WTC11 (cell line): Measurements from ENCODE around the gene TRIM2. TPM values are rescaled to one million over a fixed set of nuclear protein-coding genes. Genes with fewer than 3 reads are reported as not detected.
A peak's percentile ranks its signal among the peaks of the same experiment; 100 is the strongest.

ENCODE experiments used
- ATAC-seq: fragments of 200-7000 bp; cut with Tn5 transposase; 2 replicates; pipeline ENCODE4 v1.10.0; 2021; ENCODE audit warnings: mild to moderate bottlenecking, moderate library complexity
- CTCF ChIA-PET: fragments of 300-600 bp; sonication (Branson Sonifier 250); formaldehyde crosslinking; loops from one replicate; lab custom pipeline; 2021; ENCODE audit warnings: antibody characterized with exemption; lab: Charles Lee
- POLR2A ChIA-PET: fragments of 350-600 bp; sonication (Branson Sonifier 250); formaldehyde crosslinking; loops from one replicate; lab custom pipeline; 2021; ENCODE audit warnings: antibody characterized with exemption; lab: Charles Lee
- DNase-seq: peaks from one replicate; pipeline ENCODE4 v3.0.0; 2021; ENCODE audit warnings: low spot score
- H3K27ac Mint-ChIP-seq: 2 replicates; pipeline ENCODE4 v1.8.0; 2021; ENCODE audit warnings: mixed read lengths
- H3K27me3 Mint-ChIP-seq: 2 replicates; pipeline ENCODE4 v1.8.0; 2021; ENCODE audit warnings: low read depth, mild to moderate bottlenecking, moderate library complexity, mixed read lengths
- H3K36me3 Mint-ChIP-seq: 2 replicates; pipeline ENCODE4 v1.8.0; 2021; ENCODE audit warnings: mixed read lengths
- H3K4me1 Mint-ChIP-seq: 2 replicates; pipeline ENCODE4 v1.8.0; 2022; ENCODE audit warnings: mixed read lengths
- H3K4me3 Mint-ChIP-seq: 2 replicates; pipeline ENCODE4 v1.8.0; 2021; ENCODE audit warnings: mild to moderate bottlenecking, moderate library complexity, mixed read lengths
- H3K9me3 Mint-ChIP-seq: 2 replicates; pipeline ENCODE4 v1.8.0; 2021; ENCODE audit warnings: mixed read lengths
- ATF1 ChIP-seq: sonication (generic); formaldehyde crosslinking; IDR thresholded peaks from 2 replicates; pipeline ENCODE4 v1.8.1; 2023; ENCODE audit warnings: mild to moderate bottlenecking, moderate library complexity, missing genetic modification reagents
- FOXP1 ChIP-seq: sonication (generic); formaldehyde crosslinking; IDR thresholded peaks from 2 replicates; pipeline ENCODE4 v1.8.0; 2022; ENCODE audit warnings: missing genetic modification reagents, mild to moderate bottlenecking, moderate library complexity, borderline replicate concordance
- GABPB1 ChIP-seq: sonication (generic); formaldehyde crosslinking; IDR thresholded peaks from 2 replicates; pipeline ENCODE4 v1.8.1; 2023; ENCODE audit warnings: mild to moderate bottlenecking, missing genetic modification reagents
- HMGA2 ChIP-seq: fragments of 250-450 bp; sonication (Bioruptor Pico); IDR thresholded peaks from 2 replicates; pipeline ENCODE4 v1.4.0; 2021; ENCODE audit warnings: mild to moderate bottlenecking, moderate library complexity
- JAZF1 ChIP-seq: fragments of 250-450 bp; sonication (Bioruptor Pico); IDR thresholded peaks from 2 replicates; pipeline ENCODE4 v1.9.0; 2021; ENCODE audit warnings: moderate library complexity, mild to moderate bottlenecking, inconsistent platforms
- MXD4 ChIP-seq: fragments of 250-450 bp; sonication (Bioruptor Pico); IDR thresholded peaks from 2 replicates; pipeline ENCODE4 v1.8.0; 2021; ENCODE audit warnings: mild to moderate bottlenecking, moderate library complexity, borderline replicate concordance
- NFATC4 ChIP-seq: fragments of 250-450 bp; sonication (Bioruptor Pico); IDR thresholded peaks from 2 replicates; pipeline ENCODE4 v1.9.0; 2021; ENCODE audit warnings: mild to moderate bottlenecking
- NFYB ChIP-seq: sonication (generic); formaldehyde crosslinking; conservative IDR thresholded peaks from 2 replicates; pipeline ENCODE4 v1.8.0; 2022; ENCODE audit warnings: low read depth, missing genetic modification reagents
- NR1H2 ChIP-seq: sonication (generic); formaldehyde crosslinking; IDR thresholded peaks from 2 replicates; pipeline ENCODE4 v1.9.0; 2021; ENCODE audit warnings: mild to moderate bottlenecking, moderate library complexity, missing genetic modification reagents
- NR3C1 ChIP-seq: sonication (generic); formaldehyde crosslinking; conservative IDR thresholded peaks from 2 replicates; pipeline ENCODE4 v1.8.1; 2023; ENCODE audit warnings: low read depth, mild to moderate bottlenecking, missing genetic modification reagents
- OVOL2 ChIP-seq: fragments of 250-450 bp; sonication (Bioruptor Pico); IDR thresholded peaks from 2 replicates; pipeline ENCODE4 v1.9.0; 2021; ENCODE audit warnings: mild to moderate bottlenecking, borderline replicate concordance
- PRRX2 ChIP-seq: fragments of 250-450 bp; sonication (Bioruptor Pico); IDR thresholded peaks from 2 replicates; pipeline ENCODE4 v1.8.0; 2021; ENCODE audit warnings: mild to moderate bottlenecking
- RELA ChIP-seq: sonication (generic); formaldehyde crosslinking; IDR thresholded peaks from 2 replicates; pipeline ENCODE4 v1.8.1; 2022; ENCODE audit warnings: missing genetic modification reagents, mild to moderate bottlenecking, borderline replicate concordance
- RORB ChIP-seq: fragments of 250-450 bp; sonication (Bioruptor Pico); IDR thresholded peaks from 2 replicates; pipeline ENCODE4 v1.9.0; 2021; ENCODE audit warnings: mild to moderate bottlenecking
- SMAD4 ChIP-seq: sonication (generic); formaldehyde crosslinking; IDR thresholded peaks from 2 replicates; pipeline ENCODE4 v1.8.0; 2022; ENCODE audit warnings: mild to moderate bottlenecking, missing genetic modification reagents
- SOX15 ChIP-seq: fragments of 250-450 bp; sonication (Bioruptor Pico); IDR thresholded peaks from 2 replicates; pipeline ENCODE4 v1.9.0; 2021; ENCODE audit warnings: mild to moderate bottlenecking
- TEAD1 ChIP-seq: sonication (generic); formaldehyde crosslinking; IDR thresholded peaks from 2 replicates; pipeline ENCODE4 v1.8.0; 2022; ENCODE audit warnings: mild to moderate bottlenecking, missing genetic modification reagents
- TP53 ChIP-seq: sonication (generic); formaldehyde crosslinking; IDR thresholded peaks from 2 replicates; pipeline ENCODE4 v1.8.1; 2023; ENCODE audit warnings: mild to moderate bottlenecking, missing genetic modification reagents
- ZNF317 ChIP-seq: sonication (generic); formaldehyde crosslinking; IDR thresholded peaks from 2 replicates; pipeline ENCODE4 v1.8.1; 2023; ENCODE audit warnings: low read depth, mild to moderate bottlenecking, moderate library complexity, missing genetic modification reagents, borderline replicate concordance
- total RNA-seq: library from RNA; stranded (reverse); gene quantifications from 3 replicates; pipeline ENCODE4 v1.2.3, GENCODE V29; 2021
- TF ChIP-seq, protein P1 (sequence below): fragments of 250-450 bp; sonication (Bioruptor Pico); IDR thresholded peaks from 2 replicates; pipeline ENCODE4 v1.9.0; 2021; ENCODE audit warnings: mild to moderate bottlenecking, borderline replicate concordance
- TF ChIP-seq, protein P2 (sequence below): sonication (generic); formaldehyde crosslinking; IDR thresholded peaks from 2 replicates; pipeline ENCODE4 v1.8.1; 2022; ENCODE audit warnings: low read depth, missing genetic modification reagents, borderline replicate concordance
- TF ChIP-seq, protein P3 (sequence below): sonication (generic); formaldehyde crosslinking; IDR thresholded peaks from 2 replicates; pipeline ENCODE4 v1.8.0; 2022; ENCODE audit warnings: mild to moderate bottlenecking, missing genetic modification reagents
- TF ChIP-seq, protein P4 (sequence below): fragments of 200-600 bp; IDR thresholded peaks from 2 replicates; pipeline ENCODE4 v1.8.0; 2022; ENCODE audit warnings: antibody characterized with exemption
- TF ChIP-seq, protein P5 (sequence below): fragments of 250-450 bp; sonication (Bioruptor Pico); IDR thresholded peaks from 2 replicates; pipeline ENCODE4 v1.9.0; 2021; ENCODE audit warnings: moderate library complexity, mild to moderate bottlenecking, inconsistent platforms, borderline replicate concordance
- TF ChIP-seq, protein P6 (sequence below): sonication (generic); formaldehyde crosslinking; conservative IDR thresholded peaks from 2 replicates; pipeline ENCODE4 v1.8.1; 2022; ENCODE audit warnings: mild to moderate bottlenecking, missing genetic modification reagents
- TF ChIP-seq, protein P7 (sequence below): fragments of 250-450 bp; sonication (Bioruptor Pico); IDR thresholded peaks from 2 replicates; pipeline ENCODE4 v1.8.0; 2021; ENCODE audit warnings: mild to moderate bottlenecking
- TF ChIP-seq, protein P8 (sequence below): sonication (generic); formaldehyde crosslinking; IDR thresholded peaks from 2 replicates; pipeline ENCODE4 v1.8.1; 2022; ENCODE audit warnings: missing genetic modification reagents, borderline replicate concordance

Gene TRIM2
- total RNA-seq, 1 experiment from 2014 or later, result 54.5 TPM

DNA sequence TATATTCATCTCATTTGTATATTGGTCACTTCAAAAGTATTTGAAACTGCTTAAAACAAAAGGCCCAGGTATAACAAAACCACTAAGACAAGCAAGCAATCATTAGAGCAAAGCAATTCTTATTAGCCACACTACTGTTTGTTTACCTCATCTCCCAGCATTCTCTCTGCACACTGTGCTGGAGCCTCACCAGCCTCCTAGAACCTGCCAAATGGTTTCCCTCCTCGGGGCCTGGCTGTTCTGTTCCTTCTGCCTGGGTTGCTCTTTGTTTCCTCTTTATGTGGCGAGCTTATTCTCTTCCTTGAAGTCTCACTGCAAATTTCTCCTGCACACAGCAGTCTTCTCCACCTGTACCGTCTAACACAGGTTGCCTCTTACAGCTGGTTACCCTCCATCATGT, 72.7 kb downstream of the TRIM2 start (continued):
- TF ChIP-seq, protein P1, sequence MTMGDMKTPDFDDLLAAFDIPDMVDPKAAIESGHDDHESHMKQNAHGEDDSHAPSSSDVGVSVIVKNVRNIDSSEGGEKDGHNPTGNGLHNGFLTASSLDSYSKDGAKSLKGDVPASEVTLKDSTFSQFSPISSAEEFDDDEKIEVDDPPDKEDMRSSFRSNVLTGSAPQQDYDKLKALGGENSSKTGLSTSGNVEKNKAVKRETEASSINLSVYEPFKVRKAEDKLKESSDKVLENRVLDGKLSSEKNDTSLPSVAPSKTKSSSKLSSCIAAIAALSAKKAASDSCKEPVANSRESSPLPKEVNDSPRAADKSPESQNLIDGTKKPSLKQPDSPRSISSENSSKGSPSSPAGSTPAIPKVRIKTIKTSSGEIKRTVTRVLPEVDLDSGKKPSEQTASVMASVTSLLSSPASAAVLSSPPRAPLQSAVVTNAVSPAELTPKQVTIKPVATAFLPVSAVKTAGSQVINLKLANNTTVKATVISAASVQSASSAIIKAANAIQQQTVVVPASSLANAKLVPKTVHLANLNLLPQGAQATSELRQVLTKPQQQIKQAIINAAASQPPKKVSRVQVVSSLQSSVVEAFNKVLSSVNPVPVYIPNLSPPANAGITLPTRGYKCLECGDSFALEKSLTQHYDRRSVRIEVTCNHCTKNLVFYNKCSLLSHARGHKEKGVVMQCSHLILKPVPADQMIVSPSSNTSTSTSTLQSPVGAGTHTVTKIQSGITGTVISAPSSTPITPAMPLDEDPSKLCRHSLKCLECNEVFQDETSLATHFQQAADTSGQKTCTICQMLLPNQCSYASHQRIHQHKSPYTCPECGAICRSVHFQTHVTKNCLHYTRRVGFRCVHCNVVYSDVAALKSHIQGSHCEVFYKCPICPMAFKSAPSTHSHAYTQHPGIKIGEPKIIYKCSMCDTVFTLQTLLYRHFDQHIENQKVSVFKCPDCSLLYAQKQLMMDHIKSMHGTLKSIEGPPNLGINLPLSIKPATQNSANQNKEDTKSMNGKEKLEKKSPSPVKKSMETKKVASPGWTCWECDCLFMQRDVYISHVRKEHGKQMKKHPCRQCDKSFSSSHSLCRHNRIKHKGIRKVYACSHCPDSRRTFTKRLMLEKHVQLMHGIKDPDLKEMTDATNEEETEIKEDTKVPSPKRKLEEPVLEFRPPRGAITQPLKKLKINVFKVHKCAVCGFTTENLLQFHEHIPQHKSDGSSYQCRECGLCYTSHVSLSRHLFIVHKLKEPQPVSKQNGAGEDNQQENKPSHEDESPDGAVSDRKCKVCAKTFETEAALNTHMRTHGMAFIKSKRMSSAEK (CRISPR knock-in tag), result no peak
- TF ChIP-seq NR1H2 (CRISPR knock-in tag) (no peak), NFATC4 (no peak), OVOL2 (CRISPR knock-in tag) (no peak), PRRX2 (CRISPR knock-in tag) (no peak)
- TF ChIP-seq, protein P2, sequence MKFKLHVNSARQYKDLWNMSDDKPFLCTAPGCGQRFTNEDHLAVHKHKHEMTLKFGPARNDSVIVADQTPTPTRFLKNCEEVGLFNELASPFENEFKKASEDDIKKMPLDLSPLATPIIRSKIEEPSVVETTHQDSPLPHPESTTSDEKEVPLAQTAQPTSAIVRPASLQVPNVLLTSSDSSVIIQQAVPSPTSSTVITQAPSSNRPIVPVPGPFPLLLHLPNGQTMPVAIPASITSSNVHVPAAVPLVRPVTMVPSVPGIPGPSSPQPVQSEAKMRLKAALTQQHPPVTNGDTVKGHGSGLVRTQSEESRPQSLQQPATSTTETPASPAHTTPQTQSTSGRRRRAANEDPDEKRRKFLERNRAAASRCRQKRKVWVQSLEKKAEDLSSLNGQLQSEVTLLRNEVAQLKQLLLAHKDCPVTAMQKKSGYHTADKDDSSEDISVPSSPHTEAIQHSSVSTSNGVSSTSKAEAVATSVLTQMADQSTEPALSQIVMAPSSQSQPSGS (CRISPR knock-in tag), result no peak
- TF ChIP-seq, protein P3, sequence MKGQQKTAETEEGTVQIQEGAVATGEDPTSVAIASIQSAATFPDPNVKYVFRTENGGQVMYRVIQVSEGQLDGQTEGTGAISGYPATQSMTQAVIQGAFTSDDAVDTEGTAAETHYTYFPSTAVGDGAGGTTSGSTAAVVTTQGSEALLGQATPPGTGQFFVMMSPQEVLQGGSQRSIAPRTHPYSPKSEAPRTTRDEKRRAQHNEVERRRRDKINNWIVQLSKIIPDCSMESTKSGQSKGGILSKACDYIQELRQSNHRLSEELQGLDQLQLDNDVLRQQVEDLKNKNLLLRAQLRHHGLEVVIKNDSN (CRISPR knock-in tag), result no peak

DNA sequence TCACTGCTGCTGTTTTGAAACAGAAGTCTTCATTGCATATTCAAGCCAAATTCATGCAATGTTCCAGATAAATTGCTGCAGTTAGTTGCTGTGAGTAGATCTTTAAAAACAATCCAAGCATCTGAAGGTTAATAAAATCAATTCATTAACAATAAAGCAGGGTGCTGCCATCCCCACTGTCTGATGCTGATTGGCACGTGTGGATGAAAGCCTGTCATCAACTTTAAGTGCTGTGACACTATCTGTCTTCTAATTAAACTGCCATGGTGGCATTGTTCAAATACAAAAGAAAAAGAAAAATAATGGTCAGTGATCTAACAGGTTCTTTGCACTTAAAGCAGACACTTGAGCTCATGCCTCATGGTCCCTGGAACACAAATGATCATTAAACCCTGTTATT, 77.2 kb downstream of the TRIM2 start:
- CTCF ChIA-PET, result no interaction called here
- Mint-ChIP-seq H3K27me3 (no peaks in the 10 kb centered on the region), H3K9me3 (peaks cover 6% of the 10 kb centered on the region), H3K36me3 (peaks cover 29% of the 10 kb centered on the region), H3K27ac (peak overlapping the region; percentile 87; the same call in 1 of the 2 replicates), H3K4me3 (no peak overlapping the region), H3K4me1 (no peaks in the 10 kb centered on the region)
- POLR2A ChIA-PET, result no interaction called here
- no peak for DNase-seq
- TF ChIP-seq GABPB1 (CRISPR knock-in tag) (no peak), NFYB (CRISPR knock-in tag) (no peak), RELA (CRISPR knock-in tag) (no peak), SMAD4 (no peak), MXD4 (CRISPR knock-in tag) (no peak), JAZF1 (CRISPR knock-in tag) (no peak), NR3C1 (CRISPR knock-in tag) (no peak), TP53 (no peak), RORB (no peak), SOX15 (CRISPR knock-in tag) (no peak), ZNF317 (CRISPR knock-in tag) (no peak), ATF1 (no peak), HMGA2 (no peak), TEAD1 (no peak), FOXP1 (CRISPR knock-in tag) (no peak)
- TF ChIP-seq, protein P4, sequence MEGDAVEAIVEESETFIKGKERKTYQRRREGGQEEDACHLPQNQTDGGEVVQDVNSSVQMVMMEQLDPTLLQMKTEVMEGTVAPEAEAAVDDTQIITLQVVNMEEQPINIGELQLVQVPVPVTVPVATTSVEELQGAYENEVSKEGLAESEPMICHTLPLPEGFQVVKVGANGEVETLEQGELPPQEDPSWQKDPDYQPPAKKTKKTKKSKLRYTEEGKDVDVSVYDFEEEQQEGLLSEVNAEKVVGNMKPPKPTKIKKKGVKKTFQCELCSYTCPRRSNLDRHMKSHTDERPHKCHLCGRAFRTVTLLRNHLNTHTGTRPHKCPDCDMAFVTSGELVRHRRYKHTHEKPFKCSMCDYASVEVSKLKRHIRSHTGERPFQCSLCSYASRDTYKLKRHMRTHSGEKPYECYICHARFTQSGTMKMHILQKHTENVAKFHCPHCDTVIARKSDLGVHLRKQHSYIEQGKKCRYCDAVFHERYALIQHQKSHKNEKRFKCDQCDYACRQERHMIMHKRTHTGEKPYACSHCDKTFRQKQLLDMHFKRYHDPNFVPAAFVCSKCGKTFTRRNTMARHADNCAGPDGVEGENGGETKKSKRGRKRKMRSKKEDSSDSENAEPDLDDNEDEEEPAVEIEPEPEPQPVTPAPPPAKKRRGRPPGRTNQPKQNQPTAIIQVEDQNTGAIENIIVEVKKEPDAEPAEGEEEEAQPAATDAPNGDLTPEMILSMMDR, result no peak
- TF ChIP-seq, protein P5, sequence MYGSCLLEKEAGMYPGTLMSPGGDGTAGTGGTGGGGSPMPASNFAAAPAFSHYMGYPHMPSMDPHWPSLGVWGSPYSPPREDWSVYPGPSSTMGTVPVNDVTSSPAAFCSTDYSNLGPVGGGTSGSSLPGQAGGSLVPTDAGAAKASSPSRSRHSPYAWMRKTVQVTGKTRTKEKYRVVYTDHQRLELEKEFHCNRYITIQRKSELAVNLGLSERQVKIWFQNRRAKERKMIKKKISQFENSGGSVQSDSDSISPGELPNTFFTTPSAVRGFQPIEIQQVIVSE (CRISPR knock-in tag), result no peak
- TF ChIP-seq, protein P6, sequence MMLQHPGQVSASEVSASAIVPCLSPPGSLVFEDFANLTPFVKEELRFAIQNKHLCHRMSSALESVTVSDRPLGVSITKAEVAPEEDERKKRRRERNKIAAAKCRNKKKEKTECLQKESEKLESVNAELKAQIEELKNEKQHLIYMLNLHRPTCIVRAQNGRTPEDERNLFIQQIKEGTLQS (CRISPR knock-in tag), result no peak
- TF ChIP-seq, protein P7, sequence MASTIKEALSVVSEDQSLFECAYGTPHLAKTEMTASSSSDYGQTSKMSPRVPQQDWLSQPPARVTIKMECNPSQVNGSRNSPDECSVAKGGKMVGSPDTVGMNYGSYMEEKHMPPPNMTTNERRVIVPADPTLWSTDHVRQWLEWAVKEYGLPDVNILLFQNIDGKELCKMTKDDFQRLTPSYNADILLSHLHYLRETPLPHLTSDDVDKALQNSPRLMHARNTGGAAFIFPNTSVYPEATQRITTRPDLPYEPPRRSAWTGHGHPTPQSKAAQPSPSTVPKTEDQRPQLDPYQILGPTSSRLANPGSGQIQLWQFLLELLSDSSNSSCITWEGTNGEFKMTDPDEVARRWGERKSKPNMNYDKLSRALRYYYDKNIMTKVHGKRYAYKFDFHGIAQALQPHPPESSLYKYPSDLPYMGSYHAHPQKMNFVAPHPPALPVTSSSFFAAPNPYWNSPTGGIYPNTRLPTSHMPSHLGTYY (CRISPR knock-in tag), result no peak
- TF ChIP-seq, protein P8, sequence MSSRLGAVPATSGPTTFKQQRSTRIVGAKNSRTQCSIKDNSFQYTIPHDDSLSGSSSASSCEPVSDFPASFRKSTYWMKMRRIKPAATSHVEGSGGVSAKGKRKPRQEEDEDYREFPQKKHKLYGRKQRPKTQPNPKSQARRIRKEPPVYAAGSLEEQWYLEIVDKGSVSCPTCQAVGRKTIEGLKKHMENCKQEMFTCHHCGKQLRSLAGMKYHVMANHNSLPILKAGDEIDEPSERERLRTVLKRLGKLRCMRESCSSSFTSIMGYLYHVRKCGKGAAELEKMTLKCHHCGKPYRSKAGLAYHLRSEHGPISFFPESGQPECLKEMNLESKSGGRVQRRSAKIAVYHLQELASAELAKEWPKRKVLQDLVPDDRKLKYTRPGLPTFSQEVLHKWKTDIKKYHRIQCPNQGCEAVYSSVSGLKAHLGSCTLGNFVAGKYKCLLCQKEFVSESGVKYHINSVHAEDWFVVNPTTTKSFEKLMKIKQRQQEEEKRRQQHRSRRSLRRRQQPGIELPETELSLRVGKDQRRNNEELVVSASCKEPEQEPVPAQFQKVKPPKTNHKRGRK, result no peak
- no peak for ATAC-seq
